HUDEP-2 (cell line): Measurements from ENCODE around the gene SMAD1.

Experiments used
- DNase-seq, 76 experiments: peaks; one replicate each; lab custom pipeline; 2025; ENCODE audit not compliant: unreplicated experiment in 76 of 76; lab: John Stamatoyannopoulos, UW

The SMAD1 gene

GRCh38 chr4:145481164-145481941, at the start of gene SMAD1:
Gene SMAD1 (plus strand): TSS chr4:145481853. CDS start chr4:145514614, 32,761 bp downstream.
- DNase-seq: peak in 63 of 76 experiments; percentile 3 to 79 (median 45)

- no peak for DNase-seq
Observed at GRCh38 chr4:145433684-145434083, 48.0 kb upstream of the SMAD1 start.

GRCh38 chr4:145435646-145436045, 46.0 kb upstream of the SMAD1 start:
- DNase-seq: no peak

- no peak for DNase-seq
Observed at GRCh38 chr4:145436114-145436513, 45.5 kb upstream of the SMAD1 start.

- no peak for DNase-seq
Observed at GRCh38 chr4:145436796-145437195, 44.9 kb upstream of the SMAD1 start.

- no peak for DNase-seq
Observed at GRCh38 chr4:145437466-145437865, 44.2 kb upstream of the SMAD1 start.

- no peak for DNase-seq
Observed at GRCh38 chr4:145438298-145438697, 43.4 kb upstream of the SMAD1 start.

- no peak for DNase-seq
Observed at GRCh38 chr4:145440292-145441007, 41.2 kb upstream of the SMAD1 start.

GRCh38 chr4:145446184-145446583, 35.5 kb upstream of the SMAD1 start:
- no peak for DNase-seq

- DNase-seq: no peak
Observed at GRCh38 chr4:145451895-145452294, 29.8 kb upstream of the SMAD1 start.

- no peak for DNase-seq
Observed at GRCh38 chr4:145452447-145453162, 29.0 kb upstream of the SMAD1 start.

- no peak for DNase-seq
Observed at GRCh38 chr4:145453163-145453520, 28.5 kb upstream of the SMAD1 start.

GRCh38 chr4:145473203-145473602, 8.4 kb upstream of the SMAD1 start:
- no peak for DNase-seq

- DNase-seq: no peak
Observed at GRCh38 chr4:145480257-145480656, 1.4 kb upstream of the SMAD1 start.

- no peak for DNase-seq
Observed at GRCh38 chr4:145481942-145482208, 222 bp downstream of the SMAD1 start.

- DNase-seq: peak in 26 of 76 experiments; percentile 1 to 49 (median 16)
Observed at GRCh38 chr4:145482209-145483037, 770 bp downstream of the SMAD1 start.

GRCh38 chr4:145483514-145483913, 1.9 kb downstream of the SMAD1 start:
- no peak for DNase-seq

GRCh38 chr4:145484225-145484846, 2.7 kb downstream of the SMAD1 start:
- DNase-seq: no peak

GRCh38 chr4:145485120-145485519, 3.5 kb downstream of the SMAD1 start:
- DNase-seq: no peak

GRCh38 chr4:145486603-145487002, 5.0 kb downstream of the SMAD1 start:
- DNase-seq: no peak
